Endothelial cell of umbilical vein (primary cell): Measurements from ENCODE around the gene ZNF580. TPM values are rescaled to one million over a fixed set of nuclear protein-coding genes. Genes with fewer than 3 reads are reported as not detected.

Experiments
- BruUV-seq: library from RNA; stranded (reverse); fragments of 400-500 nt; replicated peaks from 2 replicates; lab custom pipeline; 2021; lab: Mats Ljungman, UMichigan
- CTCF ChIA-PET: fragments of 300-600, 350-600 bp; sonication (Branson Sonifier 250); formaldehyde crosslinking; loops from one replicate; lab custom pipeline; 2021; ENCODE audit warnings: antibody characterized with exemption, inconsistent platforms; lab: Charles Lee
- POLR2A ChIA-PET: fragments of 300-600, 350-600 bp; sonication (Branson Sonifier 250); formaldehyde crosslinking; loops from one replicate; lab custom pipeline; 2021; ENCODE audit warnings: antibody characterized with exemption, inconsistent platforms; lab: Charles Lee
- DNase-seq: peaks from one replicate; pipeline ENCODE4 v3.0.0-alpha.2; 2011; ENCODE audit warnings: low read depth, low spot score
- FAIRE-seq: peaks from 2 replicates; lab custom pipeline; 2011; peaks lifted over from hg19 to GRCh38; lab: Jason Lieb, UNC
- H2AFZ ChIP-seq: 2 replicates; pipeline ENCODE4 v1.6.0; 2012; ENCODE audit warnings: low read depth, low read length, control low read depth, inconsistent platforms
- H3K27ac ChIP-seq: 2 replicates; pipeline ENCODE4 v1.5.1; 2011; ENCODE audit warnings: low read depth, mild to moderate bottlenecking, control low read depth, low read length, moderate library complexity; ENCODE audit not compliant: insufficient read depth
- H3K27me3 ChIP-seq, 2 experiments: 2 replicates each; pipeline versions ENCODE4 v1.6.0 to v1.6.1; 2011; ENCODE audit warnings: low read length in 2 of 2, mixed read lengths in 1 of 2; ENCODE audit not compliant: control insufficient read depth in 2 of 2, insufficient read depth in 2 of 2
- H3K36me3 ChIP-seq, 2 experiments: 2 replicates in 1 of 2; 3 replicates in 1 of 2; pipeline ENCODE4 v1.5.1; 2011; ENCODE audit warnings: low read length in 2 of 2, mild to moderate bottlenecking in 1 of 2, moderate library complexity in 1 of 2; ENCODE audit not compliant: control insufficient read depth in 2 of 2, insufficient read depth in 2 of 2; ENCODE audit errors: extremely low read depth in 1 of 2
- H3K4me1 ChIP-seq: 3 replicates; pipeline ENCODE4 v1.5.1; 2011; ENCODE audit warnings: mild to moderate bottlenecking, low read length; ENCODE audit not compliant: control insufficient read depth, insufficient read depth; ENCODE audit errors: extremely low read depth
- H3K4me2 ChIP-seq: 2 replicates; pipeline ENCODE4 v1.6.1; 2011; ENCODE audit warnings: low read length, control low read depth, mixed read lengths; ENCODE audit not compliant: insufficient read depth
- H3K4me3 ChIP-seq, 3 experiments: fragments of 200-600 bp in 1 of 3; sonication (generic), shearing (Covaris generic) in 1 of 3; replicated peaks in 1 of 3; 2 replicates each; pipeline ENCODE4 v1.5.1; 2011 to 2016; ENCODE audit warnings: control low read depth in 3 of 3, low read length in 3 of 3, mild to moderate bottlenecking in 2 of 3, inconsistent platforms in 1 of 3, low read depth in 1 of 3, moderate library complexity in 1 of 3; ENCODE audit not compliant: insufficient read depth in 1 of 3
- H3K79me2 ChIP-seq: 2 replicates; pipeline ENCODE4 v1.6.0; 2012; ENCODE audit warnings: low read length, inconsistent platforms; ENCODE audit not compliant: control insufficient read depth, insufficient read depth
- H3K9ac ChIP-seq: replicated peaks from 2 replicates; pipeline ENCODE3; 2011; ENCODE audit warnings: low read length, control low read depth; ENCODE audit not compliant: insufficient read depth; ENCODE audit errors: extremely low read depth
- H3K9me1 ChIP-seq: replicated peaks from 3 replicates; pipeline ENCODE4 v1.6.0; 2011; ENCODE audit warnings: mild to moderate bottlenecking, low read length; ENCODE audit not compliant: control insufficient read depth, insufficient read depth; ENCODE audit errors: extremely low read depth
- H3K9me3 ChIP-seq: replicated peaks from 2 replicates; pipeline ENCODE4 v1.5.1; 2012; ENCODE audit warnings: low read length, inconsistent platforms; ENCODE audit not compliant: control insufficient read depth, insufficient read depth
- H4K20me1 ChIP-seq: replicated peaks from 2 replicates; pipeline ENCODE3; 2011; ENCODE audit warnings: mild to moderate bottlenecking, low read length; ENCODE audit not compliant: control insufficient read depth, insufficient read depth; ENCODE audit errors: extremely low read depth
- EZH2 ChIP-seq: IDR thresholded peaks from 2 replicates; pipeline ENCODE4 v1.6.1; 2012; ENCODE audit warnings: borderline replicate concordance, low read depth, mild to moderate bottlenecking, moderate library complexity, low read length, inconsistent platforms; ENCODE audit not compliant: severe bottlenecking
- FOS ChIP-seq: IDR thresholded peaks from 2 replicates; pipeline ENCODE4 v1.6.1; 2011; ENCODE audit warnings: mild to moderate bottlenecking, low read length, moderate library complexity, borderline replicate concordance; ENCODE audit not compliant: insufficient read depth
- GATA2 ChIP-seq: IDR thresholded peaks from 2 replicates; pipeline ENCODE4 v1.7.0; 2011; ENCODE audit warnings: low read depth, mild to moderate bottlenecking, moderate library complexity, mixed read lengths, low read length; ENCODE audit not compliant: insufficient read length, insufficient read depth
- JUN ChIP-seq: IDR thresholded peaks from 2 replicates; pipeline ENCODE4 v1.6.1; 2011; ENCODE audit warnings: borderline replicate concordance, low read depth; ENCODE audit not compliant: insufficient read length, insufficient read depth
- MAX ChIP-seq: IDR thresholded peaks from 2 replicates; pipeline ENCODE4 v1.6.1; 2011; ENCODE audit not compliant: insufficient read depth, insufficient read length
- MYC ChIP-seq: IDR thresholded peaks from one replicate; pipeline ENCODE4 v1.6.1; 2011; ENCODE audit warnings: mild to moderate bottlenecking, low read depth, low read length
- POLR2A ChIP-seq: IDR thresholded peaks from 2 replicates; pipeline ENCODE4 v1.6.1; 2012; ENCODE audit warnings: low read depth, mild to moderate bottlenecking, control low read depth, low read length
- POLR2AphosphoS5 ChIP-seq: IDR thresholded peaks from 2 replicates; pipeline ENCODE4 v1.6.1; 2012; ENCODE audit warnings: low read depth, mild to moderate bottlenecking, control low read depth, low read length, moderate library complexity; ENCODE audit not compliant: insufficient read depth
- dilution Hi-C: fragments of 300-500 bp; cut with MboI; formaldehyde crosslinking; loops from one replicate; pipeline ENCODE4 v1.15.0; 2019; ENCODE audit warnings: low sequenced_read_pairs; ENCODE audit not compliant: extremely low pct_ligation_motif_present
- intact Hi-C: fragments of 100-400 bp; cut with micrococcal nuclease; formaldehyde crosslinking; loops from one replicate; pipeline ENCODE4 v1.10.0; 2022
- polyA plus RNA-seq, 4 experiments: library from polyadenylated mRNA; depleted of rRNA in 3 of 4; stranded (reverse) in 3 of 4; unstranded in 1 of 4; fragments of >200 nt; gene quantifications; 2 replicates each; pipeline versions ENCODE4 v1.2.1 to v1.2.3, GENCODE V29; 2011 to 2012; ENCODE audit warnings: missing spikeins in 1 of 4
- total RNA-seq: library from RNA; stranded (reverse); gene quantifications from 2 replicates; pipeline ENCODE4 v1.2.3, GENCODE V29; 2021
- TF ChIP-seq, protein P1 (sequence below), 2 donors: IDR thresholded peaks; 1 replicate in 1 of 2; 2 replicates in 1 of 2; pipeline ENCODE4 v1.5.1; 2011; ENCODE audit warnings: low read length in 2 of 2, mild to moderate bottlenecking in 2 of 2, moderate library complexity in 2 of 2, control low read depth in 1 of 2, inconsistent platforms in 1 of 2, low read depth in 1 of 2; ENCODE audit not compliant: insufficient read depth in 1 of 2; ENCODE audit errors: extremely low read depth in 1 of 2

Gene ZNF580
- total and polyA plus RNA-seq, 2 donors (not counting 3 experiments of a cell fraction or from before 2014, with no cell fraction given) = 13.7 to 41.1 TPM

GRCh38 chr19:55619286-55619685 lies 21.5 kb upstream of the ZNF580 start:
- H3K27me3 ChIP-seq = no peaks in the 10 kb centered on the region
- peaks cover 2% of the 10 kb centered on the region for H3K4me1 ChIP-seq
- ChIA-PET POLR2A (no interaction called here), CTCF (interaction anchor here (1.0 kb wide), 1 partner anchor 13 kb away, joined by 5 read pairs; the partner anchor contains the start of gene ZNF865)
- H3K4me2 ChIP-seq = no peak overlapping the region
- BruUV-seq = no TSS peak
- H3K9ac ChIP-seq = no peak overlapping the region
- dilution Hi-C loops = no loop called here
- no peak overlapping the region for H3K27ac ChIP-seq
- intact Hi-C loops = no loop called here
- H3K79me2 ChIP-seq = no peaks in the 10 kb centered on the region
- DNase-seq (no peak), FAIRE-seq (no peak)
- H4K20me1 ChIP-seq = no peaks in the 10 kb centered on the region
- H3K9me1 ChIP-seq = no peaks in the 10 kb centered on the region
- no peak for TF ChIP-seq MAX
- no peak for TF ChIP-seq EZH2
- TF ChIP-seq MYC = no peak
- TF ChIP-seq FOS = no peak
- TF ChIP-seq JUN = no peak
- no peak for TF ChIP-seq GATA2
- TF ChIP-seq POLR2A = no peak
- TF ChIP-seq POLR2AphosphoS5 = no peak
- TF ChIP-seq, protein P1, sequence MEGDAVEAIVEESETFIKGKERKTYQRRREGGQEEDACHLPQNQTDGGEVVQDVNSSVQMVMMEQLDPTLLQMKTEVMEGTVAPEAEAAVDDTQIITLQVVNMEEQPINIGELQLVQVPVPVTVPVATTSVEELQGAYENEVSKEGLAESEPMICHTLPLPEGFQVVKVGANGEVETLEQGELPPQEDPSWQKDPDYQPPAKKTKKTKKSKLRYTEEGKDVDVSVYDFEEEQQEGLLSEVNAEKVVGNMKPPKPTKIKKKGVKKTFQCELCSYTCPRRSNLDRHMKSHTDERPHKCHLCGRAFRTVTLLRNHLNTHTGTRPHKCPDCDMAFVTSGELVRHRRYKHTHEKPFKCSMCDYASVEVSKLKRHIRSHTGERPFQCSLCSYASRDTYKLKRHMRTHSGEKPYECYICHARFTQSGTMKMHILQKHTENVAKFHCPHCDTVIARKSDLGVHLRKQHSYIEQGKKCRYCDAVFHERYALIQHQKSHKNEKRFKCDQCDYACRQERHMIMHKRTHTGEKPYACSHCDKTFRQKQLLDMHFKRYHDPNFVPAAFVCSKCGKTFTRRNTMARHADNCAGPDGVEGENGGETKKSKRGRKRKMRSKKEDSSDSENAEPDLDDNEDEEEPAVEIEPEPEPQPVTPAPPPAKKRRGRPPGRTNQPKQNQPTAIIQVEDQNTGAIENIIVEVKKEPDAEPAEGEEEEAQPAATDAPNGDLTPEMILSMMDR (IDR thresholded peaks at IDR 0.05; ENCODE audit: extremely low read depth in 1 of 2, insufficient read depth in 1 of 2, low read depth in 1 of 2, low read length in 2 of 2) = no peak
- H3K36me3 ChIP-seq = peaks cover 2 to 21% of the 10 kb centered on the region in 2 experiments
- H3K4me3 ChIP-seq = no peak overlapping the region
- no peak overlapping the region for H2AFZ ChIP-seq
- no peaks in the 10 kb centered on the region for H3K9me3 ChIP-seq
